AG08395 (cell line): ENCODE data around the gene MIER1.

Experiments used
- DNase-seq: peaks from one replicate; pipeline ENCODE4 v3.0.0; 2012; ENCODE audit warnings: mixed read lengths, low spot score

MIER1 gene

GRCh38 chr1:66999640-67000400, 75.0 kb downstream of the MIER1 start:
- no peak for DNase-seq

GRCh38 chr1:67001682-67002425, 77.1 kb downstream of the MIER1 start:
- no peak for DNase-seq

- no peak for DNase-seq
Measured at GRCh38 chr1:67004176-67004575, 79.4 kb downstream of the MIER1 start.

- no peak for DNase-seq
Measured at GRCh38 chr1:67005068-67005467, 80.3 kb downstream of the MIER1 start.

GRCh38 chr1:67009792-67010191, 85.0 kb downstream of the MIER1 start:
- no peak for DNase-seq

GRCh38 chr1:67013573-67013972, 88.8 kb downstream of the MIER1 start:
- DNase-seq: no peak

GRCh38 chr1:67018574-67018973, 93.8 kb downstream of the MIER1 start:
- no peak for DNase-seq

- no peak for DNase-seq
Measured at GRCh38 chr1:67019121-67019520, 94.3 kb downstream of the MIER1 start.

GRCh38 chr1:67019600-67020136, 94.9 kb downstream of the MIER1 start:
- peak; percentile 46 for DNase-seq

GRCh38 chr1:67020304-67020703, 95.5 kb downstream of the MIER1 start:
- DNase-seq: no peak

- no peak for DNase-seq
Measured at GRCh38 chr1:67020765-67021164, 96.0 kb downstream of the MIER1 start.

GRCh38 chr1:67029472-67029871, 104.7 kb downstream of the MIER1 start:
- DNase-seq: no peak

- peak; percentile 31 for DNase-seq
Measured at GRCh38 chr1:67031121-67031858, 106.5 kb downstream of the MIER1 start.

- DNase-seq: no peak
Measured at GRCh38 chr1:67031859-67032247, 107.1 kb downstream of the MIER1 start.
